Panc1 (cell line): ENCODE data around the gene MARCHF3. TPM values are rescaled to one million over a fixed set of nuclear protein-coding genes. Genes with fewer than 3 reads are reported as not detected.
"Not testable (repeated sequence)": the region's sequence is repeated elsewhere in the genome, so short reads cannot be mapped to it uniquely, and the experiment has no call there.

Source experiments
- ATAC-seq: fragments of 200-7000 bp; cut with Tn5 transposase; 2 replicates; pipeline ENCODE4 v1.9.1; 2020; ENCODE audit warnings: mild to moderate bottlenecking, moderate library complexity
- BruUV-seq: library from RNA; stranded (reverse); fragments of 400-500 nt; replicated peaks from 2 replicates; lab custom pipeline; 2021; lab: Mats Ljungman, UMichigan
- CTCF ChIA-PET: fragments of 300-600 bp; sonication (Branson Sonifier 250); formaldehyde crosslinking; loops from one replicate; lab custom pipeline; 2022; ENCODE audit warnings: antibody characterized with exemption; lab: Charles Lee
- POLR2A ChIA-PET: fragments of 300-600 bp; sonication (Branson Sonifier 250); formaldehyde crosslinking; loops from one replicate; lab custom pipeline; 2022; ENCODE audit warnings: antibody characterized with exemption; lab: Charles Lee
- DNase-seq: peaks from one replicate; pipeline ENCODE4 v3.0.0-alpha.2; 2010; ENCODE audit warnings: low read depth, low spot score
- H3K27ac ChIP-seq: 2 replicates; pipeline ENCODE4 v1.5.1; 2011; ENCODE audit warnings: mild to moderate bottlenecking, low read length, inconsistent platforms
- H3K27me3 ChIP-seq: fragments of 200-500 bp; sonication (Bioruptor generic); 2 replicates; pipeline ENCODE4 v1.6.0; 2014; ENCODE audit warnings: low read length, inconsistent platforms; ENCODE audit not compliant: control insufficient read depth, insufficient read depth
- H3K36me3 ChIP-seq: fragments of 200-500 bp; sonication (Bioruptor generic); 2 replicates; pipeline ENCODE4 v1.5.1; 2014; ENCODE audit warnings: inconsistent platforms, mild to moderate bottlenecking, low read length, moderate library complexity; ENCODE audit not compliant: control insufficient read depth, insufficient read depth
- H3K4me1 ChIP-seq: 2 replicates; pipeline ENCODE4 v1.5.1; 2011; ENCODE audit warnings: inconsistent platforms, mild to moderate bottlenecking, low read length, moderate library complexity; ENCODE audit not compliant: control insufficient read depth, insufficient read depth
- H3K4me3 ChIP-seq, 2 experiments: 2 replicates each; pipeline ENCODE4 v1.5.1; 2011 to 2012; ENCODE audit warnings: low read depth in 2 of 2, low read length in 2 of 2, mild to moderate bottlenecking in 2 of 2, inconsistent platforms in 1 of 2, moderate library complexity in 1 of 2
- H3K9me3 ChIP-seq: fragments of 200-500 bp; sonication (Bioruptor generic); 2 replicates; pipeline ENCODE4 v1.5.1; 2014; ENCODE audit warnings: low read depth, mild to moderate bottlenecking, inconsistent platforms, low read length, moderate library complexity; ENCODE audit not compliant: control insufficient read depth, insufficient read depth
- POLR2AphosphoS5 ChIP-seq: IDR thresholded peaks from 2 replicates; pipeline ENCODE4 v1.6.1; 2012; ENCODE audit warnings: mild to moderate bottlenecking, low read depth, low read length, moderate library complexity
- REST ChIP-seq, 2 experiments: IDR thresholded peaks; 2 replicates each; pipeline ENCODE4 v1.6.1; 2011 to 2012; ENCODE audit warnings: low read depth in 2 of 2, control low read depth in 1 of 2, low read length in 1 of 2, mild to moderate bottlenecking in 1 of 2, moderate library complexity in 1 of 2; ENCODE audit not compliant: insufficient read depth in 1 of 2
- SIN3A ChIP-seq: IDR thresholded peaks from 2 replicates; pipeline ENCODE4 v1.6.1; 2012; ENCODE audit warnings: low read depth, mild to moderate bottlenecking, low read length, moderate library complexity, borderline replicate concordance; ENCODE audit not compliant: insufficient read depth
- TCF7L2 ChIP-seq: IDR thresholded peaks from 2 replicates; pipeline ENCODE4 v1.6.1; 2011; ENCODE audit warnings: mild to moderate bottlenecking, low read depth, low read length, inconsistent platforms
- in situ Hi-C: cut with HindIII; loops from 2 replicates; pipeline ENCODE4 v1.10.0; 2016; ENCODE audit warnings: low sequenced_read_pairs, low pct_unique_long_range_greater_than_20kb
- intact Hi-C: fragments of 100-400 bp; cut with micrococcal nuclease; formaldehyde crosslinking; loops from one replicate; pipeline ENCODE4 v1.10.0; 2022; ENCODE audit not compliant: unreplicated experiment
- total RNA-seq: library from RNA; stranded (reverse); gene quantifications from one replicate; pipeline ENCODE4 v1.2.1, GENCODE V29; 2021; ENCODE audit not compliant: unreplicated experiment
- TF ChIP-seq, protein P1 (sequence below): fragments of 450-650 bp; IDR thresholded peaks from 2 replicates; pipeline ENCODE4 v1.5.1; 2017; ENCODE audit warnings: mild to moderate bottlenecking

The MARCHF3 gene
- total RNA-seq, 1 experiment from 2014 or later, result 3.0 TPM

- DNase-seq, POLR2A ChIA-PET, H3K27me3 ChIP-seq, BruUV-seq, H3K4me1 ChIP-seq, H3K4me3 ChIP-seq, H3K36me3 ChIP-seq, H3K27ac ChIP-seq, intact Hi-C loops, H3K9me3 ChIP-seq, CTCF ChIA-PET, in situ Hi-C loops, ATAC-seq: not testable (repeated sequence)
Measured at GRCh38 chr5:126843375-126843774, 187.0 kb downstream of the MARCHF3 start.

- H3K4me3 ChIP-seq, DNase-seq, H3K4me1 ChIP-seq, intact Hi-C loops, CTCF ChIA-PET, H3K27me3 ChIP-seq, H3K9me3 ChIP-seq, ATAC-seq, H3K27ac ChIP-seq, in situ Hi-C loops, POLR2A ChIA-PET, BruUV-seq: not testable (repeated sequence)
- peaks cover 16% of the 10 kb centered on the region for H3K36me3 ChIP-seq
Measured at GRCh38 chr5:126839407-126839806, 191.0 kb downstream of the MARCHF3 start.

GRCh38 chr5:126837906-126838539 lies 192.3 kb downstream of the MARCHF3 start:
- intact Hi-C loops (no loop called here), in situ Hi-C loops (no loop called here)
- Histone ChIP-seq H3K36me3 (peaks cover 23% of the 10 kb centered on the region), H3K27me3 (no peaks in the 10 kb centered on the region), H3K27ac (no peak overlapping the region), H3K4me1 (no peaks in the 10 kb centered on the region), H3K4me3 (no peak overlapping the region), H3K9me3 (no peaks in the 10 kb centered on the region)
- POLR2A ChIA-PET, result no interaction called here
- TF ChIP-seq POLR2AphosphoS5 (0 out of 2 replicates have a peak, but pooled peaks have one; percentile 19), REST (IDR thresholded peaks at IDR 0.05; ENCODE audit: insufficient read depth in 1 of 2, low read depth in 2 of 2, low read length in 1 of 2) (no peak)
- CTCF ChIA-PET, result no interaction called here
- DNase-seq (no peak), ATAC-seq (no peak)
- no TSS peak for BruUV-seq

GRCh38 chr5:126837242-126837641 lies 193.1 kb downstream of the MARCHF3 start:
- peaks cover 27% of the 10 kb centered on the region for H3K36me3 ChIP-seq
- no peak overlapping the region for H3K4me3 ChIP-seq
- POLR2A ChIA-PET, result interaction anchor here (0.6 kb wide), 1 partner anchor 345 kb away, joined by 6 read pairs; no protein-coding TSS in a partner anchor
- intact Hi-C loops (no loop called here), in situ Hi-C loops (no loop called here)
- ATAC-seq, result no peak
- no peak for DNase-seq
- H3K27me3 ChIP-seq, result no peaks in the 10 kb centered on the region
- H3K4me1 ChIP-seq, result no peaks in the 10 kb centered on the region
- CTCF ChIA-PET, result interaction anchor here (0.6 to 0.7 kb wide), 2 partner anchors 31 to 155 kb away, joined by 4 to 9 read pairs; no protein-coding TSS in a partner anchor
- TF ChIP-seq SIN3A (no peak), REST (IDR thresholded peaks at IDR 0.05; ENCODE audit: insufficient read depth in 1 of 2, low read depth in 2 of 2, low read length in 1 of 2) (no peak), TCF7L2 (no peak), POLR2AphosphoS5 (no peak)
- TF ChIP-seq, protein P1, sequence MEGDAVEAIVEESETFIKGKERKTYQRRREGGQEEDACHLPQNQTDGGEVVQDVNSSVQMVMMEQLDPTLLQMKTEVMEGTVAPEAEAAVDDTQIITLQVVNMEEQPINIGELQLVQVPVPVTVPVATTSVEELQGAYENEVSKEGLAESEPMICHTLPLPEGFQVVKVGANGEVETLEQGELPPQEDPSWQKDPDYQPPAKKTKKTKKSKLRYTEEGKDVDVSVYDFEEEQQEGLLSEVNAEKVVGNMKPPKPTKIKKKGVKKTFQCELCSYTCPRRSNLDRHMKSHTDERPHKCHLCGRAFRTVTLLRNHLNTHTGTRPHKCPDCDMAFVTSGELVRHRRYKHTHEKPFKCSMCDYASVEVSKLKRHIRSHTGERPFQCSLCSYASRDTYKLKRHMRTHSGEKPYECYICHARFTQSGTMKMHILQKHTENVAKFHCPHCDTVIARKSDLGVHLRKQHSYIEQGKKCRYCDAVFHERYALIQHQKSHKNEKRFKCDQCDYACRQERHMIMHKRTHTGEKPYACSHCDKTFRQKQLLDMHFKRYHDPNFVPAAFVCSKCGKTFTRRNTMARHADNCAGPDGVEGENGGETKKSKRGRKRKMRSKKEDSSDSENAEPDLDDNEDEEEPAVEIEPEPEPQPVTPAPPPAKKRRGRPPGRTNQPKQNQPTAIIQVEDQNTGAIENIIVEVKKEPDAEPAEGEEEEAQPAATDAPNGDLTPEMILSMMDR, result no peak
- BruUV-seq, result no TSS peak
- H3K27ac ChIP-seq, result no peak overlapping the region
- no peaks in the 10 kb centered on the region for H3K9me3 ChIP-seq
